NCI-H226 (cell line): ENCODE results near the gene SYTL4.
A peak's percentile ranks its signal among the peaks of the same experiment; 100 is the strongest.

Source experiments
- DNase-seq: peaks from one replicate; pipeline ENCODE4 v3.0.0-alpha.2; 2015

Gene SYTL4

DNA sequence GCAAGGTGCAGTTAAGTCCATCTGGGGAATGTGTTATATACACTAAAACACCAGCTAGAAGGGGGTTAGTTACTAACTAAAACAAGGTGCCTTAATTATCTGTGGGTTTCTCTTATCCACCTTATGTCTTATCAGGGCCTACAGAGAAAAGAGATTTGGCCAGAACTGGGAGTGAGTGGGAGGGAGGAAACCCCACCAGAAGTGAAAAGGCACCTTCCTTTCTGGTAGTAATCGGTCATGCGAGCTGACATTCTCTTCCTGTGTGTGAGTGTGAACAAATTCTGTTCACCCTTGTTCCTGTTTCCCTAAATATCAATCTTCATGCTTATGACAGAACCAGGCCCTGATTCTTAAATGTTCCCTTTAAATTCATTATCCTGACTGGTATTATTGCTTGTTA lies 44.4 kb downstream of the SYTL4 start:
- no peak for DNase-seq

DNA sequence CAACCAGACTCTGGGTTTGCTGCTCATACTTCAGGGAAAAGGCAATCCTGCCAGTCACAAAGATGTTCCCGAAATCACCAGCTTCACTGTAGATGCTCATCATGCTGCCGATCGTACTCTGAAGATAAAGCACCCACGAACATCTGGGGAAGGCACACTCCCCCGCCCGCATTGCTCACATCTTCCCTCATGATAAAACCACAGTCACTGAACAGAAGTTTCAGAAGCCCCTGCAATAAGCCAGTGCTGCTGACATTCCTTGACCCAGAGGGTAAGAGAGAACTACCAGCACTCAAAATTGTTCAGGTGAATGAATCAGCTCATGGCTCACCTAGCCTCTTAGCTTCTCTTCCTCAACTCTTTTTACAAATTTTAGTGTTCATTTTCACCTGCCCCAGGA lies 44.8 kb downstream of the SYTL4 start:
- DNase-seq: no peak

DNA sequence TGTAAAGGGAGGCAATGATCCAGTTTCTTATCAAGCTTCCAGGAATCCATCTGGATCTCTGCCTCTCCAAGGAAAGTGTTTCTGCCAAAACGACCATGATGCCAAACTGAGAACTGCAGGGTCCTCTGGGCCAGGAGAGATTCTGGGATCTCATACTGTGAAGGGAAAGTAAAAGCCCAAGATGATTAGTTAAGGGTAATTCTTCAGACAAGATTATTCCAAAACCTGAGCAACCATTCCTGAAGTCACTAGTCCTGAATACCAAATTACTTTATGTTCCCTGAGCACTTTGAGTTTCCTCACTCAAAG lies 46.0 kb downstream of the SYTL4 start:
- DNase-seq: no peak

DNA sequence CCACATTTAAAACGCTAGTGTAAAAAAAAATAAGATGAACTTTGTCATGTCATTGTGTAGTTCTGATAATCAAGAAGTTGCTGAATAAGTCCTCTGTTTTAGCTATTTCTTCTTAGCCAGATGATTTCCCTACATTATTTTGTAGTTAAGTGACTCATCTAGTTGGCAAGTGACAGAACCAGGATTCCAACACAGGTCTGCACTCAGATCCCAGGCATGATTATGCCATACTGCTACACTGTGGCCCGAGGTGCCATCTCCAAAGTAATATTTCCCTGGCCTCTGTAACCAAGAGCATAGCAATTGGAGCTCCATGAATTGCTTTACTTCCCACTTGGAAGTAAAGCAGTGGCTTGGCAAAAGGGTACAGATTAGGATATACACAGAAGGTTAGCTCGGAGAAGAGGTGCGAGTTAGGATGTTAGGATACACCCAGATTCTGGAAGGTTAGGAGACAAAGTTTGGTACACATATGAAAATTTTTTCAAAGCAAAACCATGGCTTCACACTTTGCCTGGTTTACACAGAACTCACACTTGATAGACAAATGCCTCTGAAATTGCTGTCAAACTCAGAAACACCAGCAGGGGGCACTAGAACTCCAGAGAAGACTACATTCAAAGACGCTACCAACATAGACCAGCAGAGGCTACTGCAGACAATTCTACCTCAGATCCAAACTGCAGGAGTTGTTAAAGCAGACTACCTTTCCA lies 46.5 kb downstream of the SYTL4 start:
- peak; percentile 24 for DNase-seq

DNA sequence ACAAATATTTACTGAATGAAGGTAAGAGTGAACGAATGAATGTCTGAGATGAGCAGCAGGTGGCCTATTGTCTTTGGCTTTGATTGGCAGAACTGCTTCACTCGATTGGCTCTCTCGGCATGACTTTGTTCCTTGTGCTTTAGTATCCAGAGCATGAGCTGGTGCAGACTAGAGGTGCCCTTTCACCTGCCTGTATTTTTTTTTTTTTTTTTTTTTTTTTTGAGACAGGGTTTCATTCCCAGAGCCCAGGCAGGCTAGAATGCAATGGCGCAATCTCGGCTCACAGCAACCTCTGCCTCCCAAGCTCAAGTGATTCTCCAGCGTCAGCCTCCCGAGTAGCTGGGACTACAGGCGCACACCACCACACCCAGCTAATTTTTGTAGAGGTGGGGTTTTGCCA lies 49.0 kb downstream of the SYTL4 start:
- DNase-seq: no peak

DNA sequence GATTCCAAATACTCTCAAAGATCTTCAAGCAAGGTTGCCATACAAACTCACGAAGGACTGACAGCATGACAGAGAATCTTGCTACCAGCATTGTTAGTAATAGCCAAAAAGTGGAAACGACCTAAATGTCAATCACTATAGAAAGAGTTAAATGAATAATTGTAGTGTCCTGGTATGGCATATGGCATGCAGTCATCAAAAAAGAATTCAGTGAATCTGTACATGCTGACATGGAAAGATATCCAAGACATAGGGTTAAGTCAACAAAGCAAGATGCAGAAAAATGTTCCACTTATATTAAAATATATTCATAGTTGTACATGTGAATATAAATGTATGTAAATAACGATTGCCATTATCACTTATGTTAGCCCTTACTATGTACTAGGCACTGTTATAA lies 50.3 kb downstream of the SYTL4 start:
- DNase-seq: no peak

DNA sequence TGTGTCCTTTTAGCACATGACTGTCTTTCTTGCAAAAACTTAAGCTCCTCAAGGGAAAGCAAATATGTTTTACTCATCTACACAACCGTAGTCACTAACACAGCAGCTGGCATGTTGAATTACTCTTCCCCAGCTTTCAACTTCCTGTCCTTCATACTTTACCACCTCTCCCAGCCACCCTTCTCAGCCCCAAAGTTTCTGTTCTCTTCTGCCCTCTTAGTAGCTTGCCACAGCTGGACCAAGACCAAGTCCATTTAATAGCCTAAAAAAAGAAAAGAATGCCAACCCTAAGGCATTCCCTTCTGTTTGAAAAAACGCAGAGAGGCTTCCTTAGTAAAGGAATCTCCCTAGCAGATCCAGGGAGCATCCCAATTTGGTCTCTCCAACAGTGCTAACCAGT lies 51.2 kb downstream of the SYTL4 start:
- no peak for DNase-seq

DNA sequence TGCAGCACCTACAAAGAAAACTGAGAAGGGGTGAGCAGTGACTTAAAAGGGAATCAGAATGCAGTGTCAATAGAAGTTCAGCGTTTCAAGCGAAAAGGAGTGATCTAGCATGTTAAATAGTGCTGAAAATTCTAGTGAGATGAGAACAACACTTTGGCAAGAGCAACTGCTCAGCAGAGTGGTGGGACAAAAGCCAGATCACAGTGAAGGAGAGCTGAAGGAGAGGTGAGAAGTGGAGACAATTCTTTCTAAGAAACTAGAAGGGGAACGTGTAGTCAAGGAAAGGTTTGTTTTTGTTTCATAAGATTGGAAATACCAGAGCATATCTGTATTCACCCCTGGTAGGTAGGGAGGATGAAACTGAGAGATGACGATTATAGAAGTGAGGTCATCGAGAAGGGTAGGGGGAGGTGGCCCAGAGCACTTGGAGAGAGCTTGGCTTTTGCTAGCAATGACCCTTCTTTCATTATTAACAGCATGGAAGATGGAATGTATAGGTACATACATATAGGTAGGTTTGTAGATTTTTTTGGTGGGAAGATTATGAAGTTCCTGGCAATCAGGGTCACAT lies 54.2 kb downstream of the SYTL4 start:
- DNase-seq: peak; percentile 9

DNA sequence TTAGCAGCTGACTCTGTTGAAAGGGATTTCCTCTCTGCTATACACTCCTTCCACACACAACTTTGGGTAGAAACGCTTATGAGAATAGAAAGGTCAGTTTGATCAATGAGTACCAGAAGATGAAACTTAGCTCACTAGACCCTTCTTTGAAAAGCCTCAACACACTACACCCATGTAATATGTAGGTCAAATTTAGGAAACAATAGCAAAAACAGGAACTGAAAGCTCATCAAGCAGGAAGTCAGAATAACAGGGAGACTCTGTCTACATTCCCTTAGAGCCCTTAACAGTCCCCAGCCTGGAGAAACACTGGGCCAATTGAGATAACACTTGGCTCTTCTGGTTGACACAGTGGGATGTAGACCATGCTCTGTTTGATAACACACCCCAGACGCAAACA lies 57.2 kb downstream of the SYTL4 start:
- no peak for DNase-seq

DNA sequence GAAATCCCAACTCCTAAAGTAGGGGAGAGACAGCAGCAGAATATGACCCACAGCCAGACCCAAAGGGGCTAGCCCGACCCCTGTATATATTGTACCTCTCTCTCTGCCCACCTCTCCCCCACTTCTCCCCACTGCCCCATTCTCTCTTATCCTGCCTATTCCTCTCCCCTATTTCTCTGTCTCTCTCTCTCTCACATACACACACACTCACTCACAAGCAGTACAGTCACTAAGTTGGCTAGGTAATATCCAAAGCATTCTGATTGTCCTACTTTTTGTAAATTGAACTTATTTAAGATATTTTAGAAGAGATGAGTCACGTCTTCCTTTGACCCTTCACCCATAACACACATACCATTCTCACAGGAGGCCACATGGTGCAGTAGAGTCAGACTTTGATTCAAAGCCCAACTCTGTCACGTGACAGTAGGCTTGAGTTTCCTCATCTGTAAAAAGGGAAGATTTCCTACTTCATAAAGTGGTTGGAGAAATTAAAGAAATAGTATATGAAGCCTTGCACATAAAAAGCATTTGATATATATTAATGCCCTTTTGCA lies 58.4 kb downstream of the SYTL4 start:
- no peak for DNase-seq

DNA sequence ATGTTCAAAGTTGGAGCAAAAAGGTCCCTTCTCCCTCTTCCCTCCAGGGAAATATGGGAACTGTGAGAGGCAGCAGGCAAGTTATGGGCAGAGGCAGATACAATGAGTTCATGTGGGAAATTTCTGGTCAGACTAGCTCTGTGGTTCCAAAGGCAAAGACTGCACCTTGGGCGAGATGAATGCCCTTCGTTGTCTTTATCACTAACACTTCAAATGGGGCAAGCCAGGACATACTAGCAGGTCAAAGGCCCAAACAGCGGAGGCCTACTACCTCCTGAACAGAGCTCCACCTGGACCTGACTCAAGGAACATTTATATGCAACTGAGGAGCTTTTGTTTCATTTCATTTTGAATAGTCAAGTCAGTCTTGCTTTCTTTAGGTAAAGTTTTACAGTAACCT lies 59.0 kb downstream of the SYTL4 start:
- no peak for DNase-seq

DNA sequence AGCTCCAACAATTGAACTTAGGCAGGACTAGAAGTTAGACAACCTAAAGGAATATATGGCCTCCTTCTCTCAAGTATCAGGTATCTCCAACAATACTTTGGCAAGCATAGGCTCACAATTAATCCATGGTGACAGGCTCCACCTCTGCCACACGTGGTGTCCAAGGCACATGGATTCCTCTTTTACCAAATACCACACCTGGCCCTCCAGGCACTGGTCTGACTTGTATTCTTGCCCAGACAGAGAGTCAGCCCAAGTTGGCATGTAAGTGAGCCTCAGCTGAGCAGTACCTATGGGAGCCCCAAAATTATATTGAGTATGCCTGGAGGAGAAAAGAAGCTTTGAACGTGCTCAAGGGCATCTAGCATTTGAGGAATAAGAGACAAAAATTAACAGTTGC lies 68.3 kb downstream of the SYTL4 start:
- no peak for DNase-seq

DNA sequence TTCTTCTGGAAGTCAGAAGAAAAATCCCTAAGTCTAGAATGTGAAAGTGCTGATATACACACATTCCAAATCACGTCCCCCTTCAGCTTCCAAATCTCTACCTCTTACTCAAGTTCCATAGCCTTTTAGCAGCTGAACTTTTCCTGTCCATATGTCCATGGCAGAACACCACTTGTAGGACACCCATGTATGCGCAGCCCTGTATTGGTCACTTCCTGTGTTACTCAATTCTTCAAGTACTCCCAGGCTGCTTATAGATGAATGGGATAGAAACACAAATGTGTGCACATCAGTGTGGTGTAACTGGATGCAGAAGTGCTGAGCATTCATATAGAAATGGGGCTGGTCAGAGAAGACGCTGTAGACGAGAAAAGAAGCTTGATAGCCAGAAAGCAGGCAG lies 69.1 kb downstream of the SYTL4 start:
- no peak for DNase-seq

DNA sequence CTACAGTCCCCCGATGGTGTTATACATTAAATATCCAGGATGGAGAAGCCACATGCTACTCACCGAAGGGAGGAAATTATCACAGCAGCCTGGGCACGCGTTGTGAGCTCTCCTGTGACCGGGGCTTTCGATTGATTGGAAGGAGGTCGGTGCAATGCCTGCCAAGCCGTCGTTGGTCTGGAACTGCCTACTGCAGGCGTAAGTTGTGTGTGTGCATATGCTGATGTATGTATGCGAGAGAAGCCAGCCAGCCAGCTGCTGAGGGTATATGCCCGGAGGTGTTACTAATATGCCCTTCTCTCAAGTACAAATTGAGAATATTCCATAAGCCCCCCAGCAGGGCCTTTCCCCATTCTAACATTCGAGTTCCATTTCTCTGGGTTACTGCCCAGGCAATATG lies 69.8 kb downstream of the SYTL4 start:
- DNase-seq: no peak

DNA sequence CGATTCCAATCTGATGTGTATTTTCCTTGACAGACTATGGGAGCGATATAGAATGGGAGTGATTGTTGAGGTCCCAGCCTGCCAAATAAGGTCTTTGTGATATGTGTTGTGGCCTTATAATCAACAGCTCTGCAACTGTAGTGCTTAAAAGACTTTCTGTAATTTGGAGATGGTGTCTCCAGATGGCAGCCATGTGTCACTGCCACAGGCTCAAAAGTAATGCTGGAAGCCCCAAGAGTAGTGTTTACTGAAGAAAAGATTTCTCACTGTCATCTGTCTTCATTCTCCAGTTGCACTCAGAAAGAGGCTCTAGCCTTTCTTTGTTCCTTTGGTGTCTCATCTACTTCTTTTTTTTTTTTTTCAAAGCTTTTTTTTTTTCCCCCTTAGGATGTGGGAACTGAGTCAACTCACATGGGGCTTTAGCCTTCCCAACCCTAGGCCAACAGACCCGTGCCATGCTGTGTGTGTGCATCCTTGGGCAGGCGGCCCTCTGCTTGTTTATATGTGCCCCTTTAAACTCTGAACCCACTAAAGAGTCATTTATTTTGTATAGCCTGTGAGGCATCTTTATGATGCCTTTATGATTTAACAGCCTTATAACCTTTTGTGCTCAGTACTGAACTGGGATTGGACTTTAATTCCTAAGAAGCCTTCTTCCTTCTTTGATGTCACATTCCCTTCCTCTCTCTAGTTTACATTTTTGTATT lies 72.3 kb downstream of the SYTL4 start:
- DNase-seq: no peak

DNA sequence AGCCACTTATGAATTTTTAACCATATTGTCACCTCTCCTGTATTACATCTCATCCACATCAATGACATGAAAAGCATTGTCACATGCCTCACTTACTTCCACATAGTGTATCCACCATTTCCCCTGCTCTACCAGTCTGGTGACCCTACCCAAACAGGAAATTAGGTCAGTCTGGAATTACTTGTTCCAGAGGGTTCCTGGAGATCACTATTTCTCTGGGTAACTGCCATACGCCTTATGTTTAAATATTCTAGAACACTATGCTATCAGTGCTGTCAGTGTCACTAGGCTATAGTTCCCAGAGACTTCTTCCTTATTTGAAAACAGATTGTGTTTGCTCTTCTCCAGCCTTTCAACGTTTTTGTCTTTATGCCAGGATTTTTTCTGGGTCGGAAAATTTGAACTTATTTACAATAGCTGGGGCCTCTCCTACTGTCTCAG lies 73.0 kb downstream of the SYTL4 start:
- DNase-seq: no peak

DNA sequence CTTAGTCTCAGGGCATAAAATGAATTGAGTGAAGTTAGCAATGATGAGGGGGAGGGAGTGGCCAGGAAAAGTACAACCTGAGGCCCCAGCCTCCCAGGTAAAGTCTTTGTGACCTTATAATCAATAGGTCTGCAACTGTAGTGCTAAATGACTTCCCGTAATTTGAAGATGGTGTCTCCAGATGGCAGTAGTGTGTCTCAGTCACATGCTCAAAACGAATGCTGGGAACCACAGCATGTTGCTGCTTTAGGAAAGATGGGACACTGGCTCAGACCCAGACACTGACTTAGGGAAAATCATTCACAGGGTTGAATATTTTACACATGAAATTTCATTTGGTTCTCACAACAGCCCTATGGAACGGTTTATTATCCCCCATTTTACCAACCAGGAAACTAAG lies 77.7 kb downstream of the SYTL4 start:
- DNase-seq: no peak

DNA sequence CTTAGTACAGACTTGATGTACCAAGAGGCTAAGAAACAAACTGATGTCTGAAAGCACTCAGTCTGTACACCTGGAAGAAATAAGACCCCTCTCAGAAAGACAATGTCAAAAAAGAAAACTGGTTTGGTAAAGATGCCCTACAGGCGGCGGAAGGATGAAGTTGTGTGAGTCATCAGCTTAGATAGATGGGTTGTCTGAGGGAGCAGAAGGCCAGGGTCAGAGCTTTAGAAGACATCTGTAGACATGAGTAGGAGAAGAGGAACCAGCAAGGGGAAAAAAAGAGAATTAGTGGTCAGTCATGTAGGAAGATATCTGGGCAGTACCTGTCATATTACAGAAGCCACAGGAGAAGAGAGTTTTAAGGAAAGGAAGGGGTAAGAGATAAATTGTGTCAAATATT lies 79.7 kb downstream of the SYTL4 start:
- no peak for DNase-seq

DNA sequence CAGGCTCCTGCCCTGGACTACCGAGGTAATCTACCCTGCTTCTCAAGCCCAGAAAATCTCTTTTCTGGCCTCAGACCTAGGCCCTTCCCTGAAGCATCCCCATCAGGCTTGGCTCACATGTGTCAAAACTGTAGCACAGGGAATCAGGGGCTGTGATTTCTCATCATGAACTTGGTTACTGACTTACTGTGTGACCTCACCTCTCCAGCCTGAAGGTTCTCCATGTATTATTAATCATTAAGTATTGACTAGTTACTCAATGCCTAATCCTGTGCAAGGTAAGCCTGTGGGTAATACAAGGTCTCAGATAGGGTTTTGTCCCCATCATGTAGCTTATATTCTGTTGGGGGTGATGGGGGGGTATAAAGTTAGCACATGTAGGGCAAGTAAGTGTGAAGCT lies 81.1 kb downstream of the SYTL4 start:
- no peak for DNase-seq

DNA sequence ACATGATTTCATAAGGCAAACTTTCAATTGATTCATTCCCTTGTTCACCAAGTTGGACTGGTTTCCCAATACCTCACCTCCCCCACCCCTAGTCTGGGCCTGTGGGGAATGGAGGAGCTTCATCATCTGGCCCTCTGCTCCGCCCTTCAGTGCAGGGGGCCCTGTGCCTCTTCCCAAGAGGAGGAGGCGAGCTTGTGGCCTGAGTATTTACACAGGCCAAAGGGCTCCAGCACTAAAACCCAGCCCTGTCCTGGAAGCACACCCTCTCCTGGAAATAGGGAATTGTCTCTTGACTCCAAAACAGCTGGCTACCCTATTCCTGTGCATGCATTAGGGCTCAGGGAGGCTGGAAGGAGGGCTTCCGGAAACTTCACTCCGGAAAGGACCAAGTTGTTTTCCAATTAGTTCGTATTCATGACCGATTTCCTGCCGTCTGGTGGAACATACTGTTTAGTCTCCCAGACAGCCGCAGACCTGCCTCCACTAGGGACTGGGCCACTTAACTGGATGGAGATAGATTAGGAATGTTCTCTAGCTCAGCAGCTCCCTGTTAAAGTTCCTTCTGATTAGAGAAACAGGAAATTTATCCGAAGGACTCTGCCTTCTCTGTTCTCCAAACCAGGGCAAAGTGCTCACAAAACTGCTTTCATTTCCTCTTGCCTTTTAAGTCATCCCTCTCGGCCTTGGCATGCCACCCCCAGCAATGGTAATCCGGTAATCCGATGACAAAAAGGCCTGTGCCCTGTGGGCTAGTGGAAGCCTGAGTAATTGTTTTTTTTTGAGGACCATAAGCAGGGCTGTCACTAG lies 82.2 kb downstream of the SYTL4 start:
- peak; percentile 37 for DNase-seq

DNA sequence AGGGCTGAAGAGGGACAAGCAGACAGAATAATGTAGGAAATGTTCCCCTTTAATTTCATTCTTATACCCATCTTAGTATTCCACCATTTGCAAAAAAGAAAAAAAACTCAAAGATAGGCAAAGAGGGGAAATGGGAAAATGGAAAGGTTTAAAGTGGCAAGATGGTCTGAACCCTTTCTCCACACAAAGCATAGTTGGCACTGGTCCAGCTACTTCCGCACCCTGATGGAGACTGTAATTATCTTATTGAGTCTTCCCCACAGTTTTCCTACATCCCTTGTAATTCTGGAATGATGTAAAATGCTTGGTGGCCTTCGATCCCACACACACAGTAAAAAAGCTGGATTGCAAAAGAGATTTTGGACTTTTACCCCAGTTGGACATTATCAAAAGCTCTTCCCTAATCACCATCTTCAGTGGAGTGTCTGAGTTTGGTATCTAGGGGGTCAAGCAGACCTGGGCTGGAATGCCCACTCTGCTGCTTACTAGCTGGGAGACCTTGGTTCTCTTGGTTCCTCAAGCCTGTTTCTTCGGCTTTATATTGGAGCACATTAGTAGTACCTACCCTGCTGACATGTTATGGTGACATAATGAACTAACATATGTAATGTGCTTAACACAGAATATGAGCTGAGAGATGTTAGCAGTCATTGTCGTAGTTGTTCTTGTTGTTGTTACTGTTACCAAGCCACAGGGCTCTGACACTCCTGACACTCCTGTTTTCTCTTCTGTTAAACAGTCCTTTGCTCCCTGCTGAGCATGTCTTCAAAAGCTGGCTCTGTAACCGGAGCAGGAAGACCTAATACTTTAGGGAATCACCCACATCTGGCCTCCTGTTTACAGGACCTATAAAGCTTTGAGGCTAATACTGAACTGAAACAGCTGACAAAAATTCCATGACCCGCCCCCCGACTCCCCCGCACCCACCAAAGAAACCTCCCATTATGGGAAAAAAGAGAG lies 83.2 kb downstream of the SYTL4 start:
- DNase-seq: no peak

DNA sequence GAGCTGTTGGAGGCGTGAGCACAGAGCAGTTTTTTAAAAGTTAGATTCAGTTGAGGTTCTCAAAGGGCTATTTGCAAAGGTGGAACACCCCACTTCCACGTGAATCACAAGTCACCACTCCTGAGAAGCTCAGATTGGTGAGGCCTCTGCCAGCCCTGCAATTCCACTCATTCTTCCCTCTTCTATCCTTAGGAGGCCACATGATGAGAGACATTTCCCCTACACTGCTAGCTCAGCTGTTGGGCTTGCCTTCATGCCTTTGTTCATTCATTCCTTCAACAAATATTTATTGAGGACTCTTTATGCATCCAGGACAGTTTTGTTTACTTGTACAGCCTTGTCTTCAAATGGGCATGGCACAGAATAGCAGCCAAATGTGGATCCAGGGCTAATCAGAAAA lies 84.2 kb downstream of the SYTL4 start:
- no peak for DNase-seq
